ELF-1 (cell line): Measurements from ENCODE around the gene BOD1L1.

Experiments used
- DNase-seq: peaks from one replicate; pipeline ENCODE4 v3.0.0-alpha.2; 2016; ENCODE audit warnings: low read depth, low spot score

The BOD1L1 gene

GRCh38 chr4:13558881-13559280, 68.6 kb downstream of the BOD1L1 start:
- no peak for DNase-seq

- DNase-seq = no peak
These were observed 72.2 kb downstream of the BOD1L1 start for GRCh38 chr4:13555325-13555724.

GRCh38 chr4:13553081-13553480, 74.4 kb downstream of the BOD1L1 start:
- no peak for DNase-seq

- peak; percentile 96 for DNase-seq
These were observed 78.5 kb downstream of the BOD1L1 start for GRCh38 chr4:13548984-13549546.

- no peak for DNase-seq
These were observed 79.2 kb downstream of the BOD1L1 start for GRCh38 chr4:13548059-13548983.

- no peak for DNase-seq
These were observed 80.0 kb downstream of the BOD1L1 start for GRCh38 chr4:13547485-13548041.

GRCh38 chr4:13546941-13547484, 80.5 kb downstream of the BOD1L1 start:
- peak; percentile 66 for DNase-seq

GRCh38 chr4:13546142-13546940, 81.2 kb downstream of the BOD1L1 start:
- DNase-seq = no peak

- DNase-seq = no peak
These were observed 82.1 kb downstream of the BOD1L1 start for GRCh38 chr4:13545394-13545808.

- peak; percentile 96 for DNase-seq
These were observed 82.7 kb downstream of the BOD1L1 start for GRCh38 chr4:13544606-13545393.

- no peak for DNase-seq
These were observed 83.5 kb downstream of the BOD1L1 start, which contains the start of gene NKX3-2 for GRCh38 chr4:13543839-13544605. TSS of gene NKX3-2 (minus strand) at chr4:13544508. CDS start at chr4:13544414, 94 bp downstream.

- no peak for DNase-seq
These were observed 84.3 kb downstream of the BOD1L1 start for GRCh38 chr4:13543032-13543838.

- no peak for DNase-seq
These were observed 84.9 kb downstream of the BOD1L1 start for GRCh38 chr4:13542577-13543031.

- peak; percentile 85 for DNase-seq
These were observed 85.6 kb downstream of the BOD1L1 start for GRCh38 chr4:13541720-13542576.

- no peak for DNase-seq
These were observed 86.3 kb downstream of the BOD1L1 start for GRCh38 chr4:13541176-13541604.

- DNase-seq = no peak
These were observed 86.9 kb downstream of the BOD1L1 start for GRCh38 chr4:13540446-13541175.
